Measurements from ENCODE around the gene C1orf174. TPM values are rescaled to one million over a fixed set of nuclear protein-coding genes. Genes with fewer than 3 reads are reported as not detected.

C1orf174 gene
- total and polyA plus RNA-seq, 2 experiments from 2014 or later = 17.6 to 22.2 TPM

DNA sequence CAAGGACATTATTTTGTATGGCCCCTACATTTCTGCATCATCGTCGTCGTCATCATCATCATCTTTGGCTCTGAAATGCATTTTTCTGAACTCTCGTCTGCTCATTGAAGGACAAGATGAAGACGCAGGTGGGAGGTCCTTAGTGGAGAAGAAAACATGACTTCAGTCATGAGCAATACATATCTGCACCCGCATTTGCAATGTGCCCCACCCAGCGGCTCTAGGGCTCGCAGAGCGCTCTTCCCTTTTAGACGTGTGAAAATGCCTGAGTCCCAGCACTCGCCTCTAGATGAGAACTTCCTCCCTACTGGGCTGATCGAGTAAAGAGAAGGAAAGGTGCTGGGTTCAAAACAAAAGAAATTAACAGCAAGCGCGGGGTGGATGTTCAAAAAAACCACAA lies 10.1 kb downstream of the C1orf174 start:
- no peak overlapping the region for H3K4me3 ChIP-seq
- TF ChIP-seq, protein P1, sequence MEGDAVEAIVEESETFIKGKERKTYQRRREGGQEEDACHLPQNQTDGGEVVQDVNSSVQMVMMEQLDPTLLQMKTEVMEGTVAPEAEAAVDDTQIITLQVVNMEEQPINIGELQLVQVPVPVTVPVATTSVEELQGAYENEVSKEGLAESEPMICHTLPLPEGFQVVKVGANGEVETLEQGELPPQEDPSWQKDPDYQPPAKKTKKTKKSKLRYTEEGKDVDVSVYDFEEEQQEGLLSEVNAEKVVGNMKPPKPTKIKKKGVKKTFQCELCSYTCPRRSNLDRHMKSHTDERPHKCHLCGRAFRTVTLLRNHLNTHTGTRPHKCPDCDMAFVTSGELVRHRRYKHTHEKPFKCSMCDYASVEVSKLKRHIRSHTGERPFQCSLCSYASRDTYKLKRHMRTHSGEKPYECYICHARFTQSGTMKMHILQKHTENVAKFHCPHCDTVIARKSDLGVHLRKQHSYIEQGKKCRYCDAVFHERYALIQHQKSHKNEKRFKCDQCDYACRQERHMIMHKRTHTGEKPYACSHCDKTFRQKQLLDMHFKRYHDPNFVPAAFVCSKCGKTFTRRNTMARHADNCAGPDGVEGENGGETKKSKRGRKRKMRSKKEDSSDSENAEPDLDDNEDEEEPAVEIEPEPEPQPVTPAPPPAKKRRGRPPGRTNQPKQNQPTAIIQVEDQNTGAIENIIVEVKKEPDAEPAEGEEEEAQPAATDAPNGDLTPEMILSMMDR (IDR thresholded peaks at IDR 0.05; ENCODE audit: low read depth, low read length) = no peak
- H3K27ac ChIP-seq = no peak overlapping the region
- no peaks in the 10 kb centered on the region for H3K27me3 ChIP-seq
- no peaks in the 10 kb centered on the region for H3K4me1 ChIP-seq (ENCODE audit: low read depth)
- DNase-seq (ENCODE audit: low read depth in 1 of 2, low spot score in 1 of 2) = no peak
- peaks cover 24% of the 10 kb centered on the region for H3K36me3 ChIP-seq
- H3K9me3 ChIP-seq (ENCODE audit: low read depth) = no peaks in the 10 kb centered on the region

DNA sequence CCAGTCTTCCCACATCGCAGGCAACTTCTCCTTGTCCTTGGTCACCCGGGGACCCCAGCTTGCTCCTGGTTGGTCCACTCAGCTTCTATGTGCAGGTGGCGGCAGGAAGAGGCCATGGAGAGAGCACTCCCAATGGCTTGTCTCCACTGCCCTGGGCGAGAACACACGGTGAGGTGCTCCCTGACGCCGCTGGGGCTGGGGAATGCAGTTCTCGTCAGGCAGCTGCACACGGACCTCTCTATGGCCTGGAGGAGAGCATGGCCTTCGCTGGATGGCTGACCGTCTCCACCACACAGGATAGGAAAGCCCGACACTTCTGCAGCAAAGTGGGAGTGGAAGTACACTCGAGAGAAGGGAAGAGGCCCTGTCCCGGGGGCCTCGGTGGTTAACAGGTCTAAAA lies 11.8 kb downstream of the C1orf174 start:
- TF ChIP-seq, protein P1 (IDR thresholded peaks at IDR 0.05; ENCODE audit: low read depth, low read length) = no peak
- Histone ChIP-seq H3K4me3 (no peak overlapping the region), H3K27ac (no peak overlapping the region), H3K4me1 (ENCODE audit: low read depth) (no peaks in the 10 kb centered on the region), H3K36me3 (peaks cover 23% of the 10 kb centered on the region), H3K9me3 (ENCODE audit: low read depth) (no peaks in the 10 kb centered on the region), H3K27me3 (no peaks in the 10 kb centered on the region)
- no peak for DNase-seq (ENCODE audit: low read depth in 1 of 2, low spot score in 1 of 2)

DNA sequence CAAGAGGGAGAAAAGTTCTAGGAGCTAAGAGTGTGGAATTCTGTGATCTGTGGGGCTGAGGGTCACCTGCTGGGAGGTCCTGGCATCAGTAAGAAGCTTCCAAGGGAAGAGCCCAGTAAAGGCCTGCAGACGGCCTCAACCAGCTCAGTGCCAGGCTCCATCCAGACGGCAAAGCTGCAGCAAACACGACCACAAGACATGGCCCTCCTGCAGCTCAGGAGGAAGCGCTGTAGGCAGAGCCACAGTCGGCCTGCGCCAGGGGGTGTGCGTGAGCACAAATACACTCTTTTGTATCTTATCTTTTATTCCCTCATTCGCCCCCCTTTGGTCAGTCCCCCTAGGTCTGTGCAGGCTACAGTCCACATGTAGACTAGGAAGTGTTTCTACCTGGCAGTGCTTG lies 13.4 kb downstream of the C1orf174 start:
- Histone ChIP-seq H3K9me3 (ENCODE audit: low read depth) (no peaks in the 10 kb centered on the region), H3K27ac (no peak overlapping the region), H3K4me1 (ENCODE audit: low read depth) (no peaks in the 10 kb centered on the region), H3K4me3 (no peak overlapping the region), H3K27me3 (no peaks in the 10 kb centered on the region), H3K36me3 (peaks cover 17% of the 10 kb centered on the region)
- TF ChIP-seq, protein P1 (IDR thresholded peaks at IDR 0.05; ENCODE audit: low read depth, low read length) = no peak
- DNase-seq (ENCODE audit: low read depth in 1 of 2, low spot score in 1 of 2) = no peak

DNA sequence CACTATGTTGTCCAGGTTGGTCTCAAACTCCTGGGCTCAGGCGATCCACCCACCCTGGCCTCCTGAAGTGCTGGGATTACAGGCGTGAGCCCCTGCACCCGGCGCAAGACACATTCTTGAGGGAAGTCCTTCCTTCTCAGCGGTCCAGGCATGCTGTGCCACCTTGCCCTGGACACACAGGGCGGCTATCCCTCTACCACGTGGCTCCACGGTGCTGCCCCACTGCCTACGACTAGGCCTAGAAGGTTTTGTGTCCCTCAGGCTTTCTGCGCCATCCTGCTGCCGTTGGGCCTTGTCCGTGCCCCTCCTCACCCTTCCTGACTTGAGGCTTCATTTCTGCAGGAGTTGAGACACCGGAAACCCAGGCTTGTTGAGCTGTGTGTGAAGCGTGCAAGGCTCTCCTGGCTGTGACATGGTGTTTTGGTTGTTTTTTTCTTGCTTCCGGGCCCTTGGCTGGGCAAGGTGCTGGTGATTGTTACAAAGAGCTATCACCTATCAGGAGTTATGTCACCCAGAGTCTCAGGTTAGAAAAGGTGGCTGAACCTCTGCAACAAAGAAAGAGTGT lies 13.9 kb downstream of the C1orf174 start:
- H3K4me3 ChIP-seq = no peak overlapping the region
- H3K27me3 ChIP-seq = no peaks in the 10 kb centered on the region
- H3K9me3 ChIP-seq (ENCODE audit: low read depth) = no peaks in the 10 kb centered on the region
- no peak overlapping the region for H3K27ac ChIP-seq
- H3K4me1 ChIP-seq (ENCODE audit: low read depth) = no peaks in the 10 kb centered on the region
- TF ChIP-seq, protein P1 (IDR thresholded peaks at IDR 0.05; ENCODE audit: low read depth, low read length) = no peak
- DNase-seq (ENCODE audit: low read depth in 1 of 2, low spot score in 1 of 2) = no peak
- H3K36me3 ChIP-seq = peaks cover 17% of the 10 kb centered on the region

DNA sequence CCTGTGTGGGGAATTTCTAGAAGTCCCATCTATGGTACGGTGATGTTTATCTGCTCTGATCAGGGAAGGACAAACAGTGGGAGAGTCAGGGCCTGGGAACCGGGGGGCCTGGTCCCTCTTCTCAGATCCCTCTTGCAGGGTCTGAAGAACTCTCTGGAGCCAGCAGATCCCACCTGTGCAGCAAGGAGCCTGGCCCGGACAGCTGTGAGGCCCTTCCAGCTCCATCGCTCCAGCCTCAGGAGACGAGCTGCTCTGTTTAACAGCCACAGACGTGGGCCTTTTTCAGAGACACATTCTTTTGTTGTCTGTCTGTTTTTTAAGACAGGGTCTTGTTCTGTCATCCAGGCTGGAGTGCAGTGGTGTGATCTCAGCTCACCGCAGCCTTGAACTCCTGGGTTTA lies 14.5 kb downstream of the C1orf174 start:
- Histone ChIP-seq H3K4me3 (no peak overlapping the region), H3K27me3 (no peaks in the 10 kb centered on the region), H3K9me3 (ENCODE audit: low read depth) (no peaks in the 10 kb centered on the region), H3K4me1 (ENCODE audit: low read depth) (no peaks in the 10 kb centered on the region), H3K36me3 (peaks cover 16% of the 10 kb centered on the region), H3K27ac (no peak overlapping the region)
- TF ChIP-seq, protein P1 (IDR thresholded peaks at IDR 0.05; ENCODE audit: low read depth, low read length) = no peak
- DNase-seq (ENCODE audit: low read depth in 1 of 2, low spot score in 1 of 2) = no peak

Measured in cardiac muscle cell (in vitro differentiated cells and primary cell).